Caco-2 (cell line): ENCODE data around the gene CLCN5. TPM values are rescaled to one million over a fixed set of nuclear protein-coding genes. Genes with fewer than 3 reads are reported as not detected.

Source experiments
- BruUV-seq: library from RNA; stranded (reverse); fragments of 400-500 nt; replicated peaks from 2 replicates; lab custom pipeline; 2021; lab: Mats Ljungman, UMichigan
- CTCF ChIA-PET: fragments of 300-600 bp; sonication (Branson Sonifier 250); formaldehyde crosslinking; loops from one replicate; lab custom pipeline; 2022; ENCODE audit warnings: antibody characterized with exemption; lab: Charles Lee
- POLR2A ChIA-PET: fragments of 300-600 bp; sonication (Branson Sonifier 250); formaldehyde crosslinking; loops from one replicate; lab custom pipeline; 2022; ENCODE audit warnings: antibody characterized with exemption; lab: Charles Lee
- DNase-seq, 2 experiments: peaks; one replicate each; pipeline versions ENCODE4 v3.0.0 to v3.0.0-alpha.2; 2020 to 2022
- H3K27me3 ChIP-seq: replicated peaks from 2 replicates; pipeline ENCODE4 v1.6.0; 2011; ENCODE audit warnings: low read length; ENCODE audit not compliant: control insufficient read depth, insufficient read depth
- H3K36me3 ChIP-seq: 2 replicates; pipeline ENCODE4 v1.5.1; 2011; ENCODE audit warnings: low read length; ENCODE audit not compliant: control insufficient read depth, insufficient read depth
- H3K4me1 ChIP-seq: fragments of 250-450 bp; sonication (Bioruptor Pico); 2 replicates; pipeline ENCODE4 v1.5.1; 2020; ENCODE audit warnings: mild to moderate bottlenecking
- H3K4me3 ChIP-seq: 2 replicates; pipeline ENCODE4 v1.5.1; 2011; ENCODE audit warnings: low read depth, mild to moderate bottlenecking, control low read depth, low read length
- H3K9me3 ChIP-seq: fragments of 250-450 bp; sonication (Bioruptor Pico); 2 replicates; pipeline ENCODE4 v1.5.1; 2020; ENCODE audit warnings: mild to moderate bottlenecking, moderate library complexity
- H3K27ac Mint-ChIP-seq: one replicate; pipeline ENCODE4 v1.8.0; 2022; ENCODE audit warnings: mixed read lengths; ENCODE audit not compliant: unreplicated experiment
- H3K27me3 Mint-ChIP-seq: one replicate; pipeline ENCODE4 v1.8.0; 2022; ENCODE audit warnings: mixed read lengths; ENCODE audit not compliant: insufficient read depth, unreplicated experiment
- H3K36me3 Mint-ChIP-seq: one replicate; pipeline ENCODE4 v1.8.0; 2022; ENCODE audit warnings: mild to moderate bottlenecking, mixed read lengths; ENCODE audit not compliant: insufficient read depth, unreplicated experiment
- H3K4me1 Mint-ChIP-seq: one replicate; pipeline ENCODE4 v1.8.0; 2022; ENCODE audit warnings: low read depth, mixed read lengths; ENCODE audit not compliant: unreplicated experiment
- H3K4me3 Mint-ChIP-seq: one replicate; pipeline ENCODE4 v1.8.0; 2022; ENCODE audit warnings: mild to moderate bottlenecking, moderate library complexity, mixed read lengths; ENCODE audit not compliant: unreplicated experiment
- H3K9me3 Mint-ChIP-seq: one replicate; pipeline ENCODE4 v1.8.0; 2022; ENCODE audit warnings: mixed read lengths; ENCODE audit not compliant: unreplicated experiment
- intact Hi-C: fragments of 100-400 bp; cut with micrococcal nuclease; formaldehyde crosslinking; loops from one replicate; pipeline ENCODE4 v1.10.0; 2022; ENCODE audit not compliant: unreplicated experiment
- total RNA-seq: library from RNA; stranded (reverse); gene quantifications from 2 replicates; pipeline ENCODE4 v1.2.3, GENCODE V29; 2022
- TF ChIP-seq, protein P1 (sequence below), 2 experiments: fragments of 200-600 bp in 1 of 2; IDR thresholded peaks; 1 replicate in 1 of 2; 2 replicates in 1 of 2; pipeline versions ENCODE4 v1.5.1 to v1.8.0; 2011 to 2022; ENCODE audit warnings: antibody characterized with exemption in 1 of 2, control low read depth in 1 of 2, inconsistent platforms in 1 of 2, low read depth in 1 of 2, low read length in 1 of 2, mild to moderate bottlenecking in 1 of 2, moderate library complexity in 1 of 2; ENCODE audit not compliant: insufficient read depth in 1 of 2, severe bottlenecking in 1 of 2, unreplicated experiment in 1 of 2

Gene CLCN5
- total RNA-seq, 1 experiment from 2014 or later = 61.0 TPM

DNA sequence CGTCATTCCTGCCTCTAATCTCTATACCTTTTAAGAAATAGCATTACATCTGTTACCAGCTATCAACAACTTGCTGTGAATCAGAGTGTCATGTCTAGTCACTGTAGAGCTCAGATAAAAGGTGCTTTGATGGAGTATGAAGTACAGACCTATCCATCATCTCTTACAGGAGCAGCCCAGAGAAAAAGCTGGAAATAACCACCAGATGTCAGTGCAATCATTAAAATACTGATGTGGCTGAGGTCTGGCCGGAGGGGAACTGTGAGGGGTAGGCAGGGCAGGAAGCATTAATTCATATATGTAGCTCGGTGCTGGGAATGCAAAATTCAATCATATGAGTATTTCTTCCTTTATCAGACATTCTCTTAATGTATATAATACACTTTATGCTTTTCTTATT is 177.8 kb downstream of the CLCN5 start:
- Histone ChIP-seq H3K9me3 (no peaks in the 10 kb centered on the region), H3K27me3 (no peaks in the 10 kb centered on the region), H3K4me3 (no peak overlapping the region), H3K36me3 (no peaks in the 10 kb centered on the region), H3K4me1 (peaks cover 8% of the 10 kb centered on the region; the same call in 1 of the 2 replicates)
- H3K4me1 Mint-ChIP-seq = peaks cover 14% of the 10 kb centered on the region
- no peaks in the 10 kb centered on the region for H3K27me3 Mint-ChIP-seq
- no TSS peak for BruUV-seq
- peak; percentile 44 to 52 for DNase-seq
- CTCF ChIA-PET = interaction anchor here (0.8 to 1.6 kb wide), 8 partner anchors 99 to 1469 kb away, joined by 3 to 10 read pairs (median 4); partner anchors contain the start of gene CCNB3
- peaks cover 33% of the 10 kb centered on the region for H3K36me3 Mint-ChIP-seq
- peak overlapping the region; percentile 75 for H3K27ac Mint-ChIP-seq
- no peaks in the 10 kb centered on the region for H3K9me3 Mint-ChIP-seq
- intact Hi-C loops = loop anchor here (1.0 to 10.0 kb wide), 5 partner anchors 14 to 1465 kb away; partner anchors contain the start of gene CCNB3
- POLR2A ChIA-PET = no interaction called here
- no peak overlapping the region for H3K4me3 Mint-ChIP-seq
- TF ChIP-seq, protein P1, sequence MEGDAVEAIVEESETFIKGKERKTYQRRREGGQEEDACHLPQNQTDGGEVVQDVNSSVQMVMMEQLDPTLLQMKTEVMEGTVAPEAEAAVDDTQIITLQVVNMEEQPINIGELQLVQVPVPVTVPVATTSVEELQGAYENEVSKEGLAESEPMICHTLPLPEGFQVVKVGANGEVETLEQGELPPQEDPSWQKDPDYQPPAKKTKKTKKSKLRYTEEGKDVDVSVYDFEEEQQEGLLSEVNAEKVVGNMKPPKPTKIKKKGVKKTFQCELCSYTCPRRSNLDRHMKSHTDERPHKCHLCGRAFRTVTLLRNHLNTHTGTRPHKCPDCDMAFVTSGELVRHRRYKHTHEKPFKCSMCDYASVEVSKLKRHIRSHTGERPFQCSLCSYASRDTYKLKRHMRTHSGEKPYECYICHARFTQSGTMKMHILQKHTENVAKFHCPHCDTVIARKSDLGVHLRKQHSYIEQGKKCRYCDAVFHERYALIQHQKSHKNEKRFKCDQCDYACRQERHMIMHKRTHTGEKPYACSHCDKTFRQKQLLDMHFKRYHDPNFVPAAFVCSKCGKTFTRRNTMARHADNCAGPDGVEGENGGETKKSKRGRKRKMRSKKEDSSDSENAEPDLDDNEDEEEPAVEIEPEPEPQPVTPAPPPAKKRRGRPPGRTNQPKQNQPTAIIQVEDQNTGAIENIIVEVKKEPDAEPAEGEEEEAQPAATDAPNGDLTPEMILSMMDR (IDR thresholded peaks at IDR 0.05; ENCODE audit: insufficient read depth in 1 of 2, low read depth in 1 of 2, low read length in 1 of 2, severe bottlenecking in 1 of 2, unreplicated experiment in 1 of 2) = peak; percentile 38 to 47

DNA sequence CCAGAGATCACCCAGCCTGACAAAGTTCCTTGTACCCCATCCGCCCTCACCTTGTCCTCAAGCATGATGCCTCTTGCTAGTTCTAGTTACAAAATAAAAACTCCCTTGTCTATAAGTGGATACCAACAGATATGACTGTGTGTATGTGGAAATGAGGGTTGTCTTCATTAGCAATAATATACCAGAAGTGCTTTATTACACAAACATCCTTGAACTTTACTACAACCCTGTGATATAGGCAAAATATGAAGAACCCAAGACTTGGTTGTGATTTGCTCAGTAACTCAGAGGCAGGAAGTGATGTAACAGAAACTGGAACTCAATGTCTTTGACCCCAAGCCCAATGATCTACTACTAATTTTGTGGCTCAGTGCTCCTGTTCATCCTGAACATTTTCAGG is 180.8 kb downstream of the CLCN5 start:
- CTCF ChIA-PET = no interaction called here
- no peak for DNase-seq
- peak overlapping the region; percentile 93 for H3K27ac Mint-ChIP-seq
- H3K9me3 Mint-ChIP-seq = no peaks in the 10 kb centered on the region
- POLR2A ChIA-PET = no interaction called here
- peaks cover 38% of the 10 kb centered on the region for H3K36me3 Mint-ChIP-seq
- Histone ChIP-seq H3K27me3 (no peaks in the 10 kb centered on the region), H3K9me3 (no peaks in the 10 kb centered on the region), H3K4me1 (peaks cover 33% of the 10 kb centered on the region), H3K4me3 (no peak overlapping the region), H3K36me3 (no peaks in the 10 kb centered on the region)
- peaks cover 14% of the 10 kb centered on the region for H3K4me1 Mint-ChIP-seq
- intact Hi-C loops = loop anchor here (10.0 kb wide), 1 partner anchor 1468 kb away; no protein-coding TSS in a partner anchor
- H3K4me3 Mint-ChIP-seq = no peak overlapping the region
- TF ChIP-seq, protein P1 (IDR thresholded peaks at IDR 0.05; ENCODE audit: insufficient read depth in 1 of 2, low read depth in 1 of 2, low read length in 1 of 2, severe bottlenecking in 1 of 2, unreplicated experiment in 1 of 2) = no peak
- no TSS peak for BruUV-seq
- H3K27me3 Mint-ChIP-seq = no peaks in the 10 kb centered on the region

DNA sequence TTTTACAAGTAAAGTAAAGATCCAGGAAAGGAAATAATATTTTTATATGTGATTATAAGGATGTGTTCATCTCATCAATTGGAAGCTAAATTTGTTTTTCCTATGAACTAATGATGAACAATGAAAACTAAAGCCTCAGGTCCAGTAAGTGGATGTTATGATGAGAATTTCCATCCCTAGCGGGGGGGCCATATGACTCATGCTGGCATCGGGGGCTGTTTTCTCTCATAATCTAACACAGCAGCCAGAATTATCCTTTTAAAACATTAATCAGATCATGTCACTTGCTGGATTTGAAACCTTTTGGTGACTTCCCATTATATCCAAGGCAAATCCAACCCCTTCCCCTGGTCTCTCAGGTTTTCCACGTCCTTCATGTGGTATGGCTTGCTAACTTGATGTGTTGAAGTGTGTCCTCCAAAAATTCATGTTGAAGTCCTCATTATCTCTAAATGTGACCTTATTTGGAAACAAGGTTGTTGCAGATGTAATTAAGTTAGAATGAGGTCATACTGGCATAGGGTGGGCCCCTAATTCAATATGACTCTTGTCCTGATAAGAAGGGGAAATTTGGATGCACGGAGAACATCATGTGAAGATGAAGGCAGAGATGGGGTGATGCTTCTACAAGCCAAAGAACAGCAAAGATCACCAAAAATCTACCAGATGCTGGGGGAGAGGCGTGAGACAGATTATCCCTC is 181.6 kb downstream of the CLCN5 start:
- peaks cover 38% of the 10 kb centered on the region for H3K36me3 Mint-ChIP-seq
- no peaks in the 10 kb centered on the region for H3K27me3 Mint-ChIP-seq
- Histone ChIP-seq H3K4me1 (peaks cover 40% of the 10 kb centered on the region), H3K36me3 (no peaks in the 10 kb centered on the region), H3K4me3 (no peak overlapping the region), H3K9me3 (no peaks in the 10 kb centered on the region), H3K27me3 (no peaks in the 10 kb centered on the region)
- peaks cover 15% of the 10 kb centered on the region for H3K4me1 Mint-ChIP-seq
- BruUV-seq = no TSS peak
- CTCF ChIA-PET = no interaction called here
- POLR2A ChIA-PET = no interaction called here
- H3K9me3 Mint-ChIP-seq = no peaks in the 10 kb centered on the region
- TF ChIP-seq, protein P1 (IDR thresholded peaks at IDR 0.05; ENCODE audit: insufficient read depth in 1 of 2, low read depth in 1 of 2, low read length in 1 of 2, severe bottlenecking in 1 of 2, unreplicated experiment in 1 of 2) = no peak
- H3K4me3 Mint-ChIP-seq = no peak overlapping the region
- H3K27ac Mint-ChIP-seq = peak overlapping the region; percentile 93
- intact Hi-C loops = loop anchor here (10.0 kb wide), 1 partner anchor 1469 kb away; no protein-coding TSS in a partner anchor
- no peak for DNase-seq
